NCI-H1417 (cell line): ENCODE results near the gene NID1.
"Not testable (repeated sequence)": the region's sequence is repeated elsewhere in the genome, so short reads cannot be mapped to it uniquely, and the experiment has no call there.

ENCODE experiments used
- DNase-seq, 3 experiments: peaks; one replicate each; lab custom pipeline; 2025; lab: John Stamatoyannopoulos, UW

NID1 gene

DNA sequence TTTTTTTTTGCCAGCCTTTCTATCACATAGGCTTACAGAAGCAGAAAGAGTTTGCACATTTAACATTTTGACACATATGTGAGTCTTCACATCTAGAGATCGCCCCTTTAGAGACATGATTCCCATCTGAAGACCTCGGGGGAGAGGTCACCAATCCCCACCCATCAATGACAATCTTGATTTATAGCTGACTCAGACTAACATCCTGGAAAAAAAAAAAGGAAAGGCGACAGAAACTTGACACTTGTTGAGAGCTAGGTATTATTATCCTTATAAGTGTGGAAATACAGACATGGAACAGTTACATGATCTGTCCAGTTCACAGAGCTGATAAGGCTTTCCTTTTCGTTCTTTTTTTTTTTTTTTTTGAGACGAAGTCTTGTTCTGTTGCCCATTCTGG lies 28.0 kb upstream of the NID1 start:
- no peak for DNase-seq

DNA sequence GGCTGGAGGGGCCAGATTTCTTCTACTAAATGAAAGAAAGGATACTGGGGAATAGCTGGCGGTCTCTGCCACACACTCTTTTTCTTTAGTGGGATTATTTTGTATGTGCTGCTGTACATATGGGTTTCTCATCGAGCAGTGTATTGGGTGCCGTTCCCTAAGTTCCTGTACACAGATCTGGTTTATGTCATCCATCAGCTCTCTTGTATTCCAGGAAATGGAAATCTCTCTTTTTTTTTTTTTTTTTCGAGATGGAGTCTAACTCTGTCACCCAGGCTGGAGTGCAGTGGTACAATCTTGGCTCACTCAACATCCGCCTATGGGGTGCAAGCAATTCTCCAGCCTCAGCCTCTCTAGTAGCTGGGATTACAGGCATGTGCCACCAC lies 27.0 kb upstream of the NID1 start:
- no peak for DNase-seq

DNA sequence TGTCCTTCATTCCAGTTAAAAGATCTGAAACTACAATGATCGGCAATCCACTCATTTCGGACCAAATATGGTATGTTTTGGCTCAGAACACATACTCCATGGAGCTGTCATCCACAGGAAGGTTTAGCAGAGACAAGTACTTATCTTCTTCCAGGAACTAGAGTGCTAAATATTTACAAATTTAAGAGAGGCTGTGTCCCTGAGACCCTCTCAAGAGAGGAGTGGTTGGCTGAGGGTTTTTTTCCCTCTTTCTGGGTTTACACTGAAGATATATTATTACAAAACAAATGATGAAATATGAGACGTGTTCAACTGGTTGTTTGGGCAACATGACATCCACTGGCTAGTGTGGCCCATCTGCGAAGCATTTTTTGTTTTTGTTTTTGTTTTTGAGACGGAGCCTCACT lies 25.9 kb upstream of the NID1 start:
- DNase-seq = peak in 2 of 3 experiments; percentile 0 to 12

DNA sequence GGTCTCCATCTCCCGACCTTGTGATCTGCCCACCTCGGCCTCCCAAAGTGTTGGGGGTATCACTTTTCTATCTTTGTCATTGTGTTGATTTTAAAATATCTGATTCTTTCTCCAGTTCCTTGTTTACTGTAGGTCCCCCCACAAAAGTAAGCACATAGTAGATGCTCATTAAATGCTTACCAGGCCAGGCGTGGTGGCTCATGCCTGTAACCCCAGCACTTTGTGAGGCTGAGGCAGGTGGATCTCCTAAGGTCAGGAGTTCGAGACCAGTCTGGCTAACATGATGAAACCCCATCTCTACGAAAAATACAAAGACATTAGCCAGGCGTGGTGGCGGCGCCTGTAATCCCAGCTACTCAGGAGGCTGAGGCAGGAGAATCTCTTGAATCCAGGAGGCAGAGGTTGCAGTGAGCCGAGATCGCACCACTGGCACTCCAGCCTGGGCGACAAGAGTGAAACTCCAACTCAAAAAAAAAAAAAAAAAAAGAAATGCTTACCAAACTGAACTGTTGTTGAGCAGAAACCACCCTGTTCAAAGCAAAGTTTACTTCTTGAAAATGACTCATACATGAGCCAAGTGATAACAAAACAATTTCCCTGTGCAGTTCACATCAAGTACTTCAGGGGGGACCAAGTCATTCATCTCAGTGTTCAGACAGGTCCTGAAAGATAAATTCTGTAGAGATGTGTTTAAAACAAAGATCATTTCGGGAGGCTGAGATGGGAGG lies 24.3 kb upstream of the NID1 start:
- DNase-seq = no peak

- no peak for DNase-seq
Measured at GRCh38 chr1:236086537-236086936, 21.6 kb upstream of the NID1 start.

DNA sequence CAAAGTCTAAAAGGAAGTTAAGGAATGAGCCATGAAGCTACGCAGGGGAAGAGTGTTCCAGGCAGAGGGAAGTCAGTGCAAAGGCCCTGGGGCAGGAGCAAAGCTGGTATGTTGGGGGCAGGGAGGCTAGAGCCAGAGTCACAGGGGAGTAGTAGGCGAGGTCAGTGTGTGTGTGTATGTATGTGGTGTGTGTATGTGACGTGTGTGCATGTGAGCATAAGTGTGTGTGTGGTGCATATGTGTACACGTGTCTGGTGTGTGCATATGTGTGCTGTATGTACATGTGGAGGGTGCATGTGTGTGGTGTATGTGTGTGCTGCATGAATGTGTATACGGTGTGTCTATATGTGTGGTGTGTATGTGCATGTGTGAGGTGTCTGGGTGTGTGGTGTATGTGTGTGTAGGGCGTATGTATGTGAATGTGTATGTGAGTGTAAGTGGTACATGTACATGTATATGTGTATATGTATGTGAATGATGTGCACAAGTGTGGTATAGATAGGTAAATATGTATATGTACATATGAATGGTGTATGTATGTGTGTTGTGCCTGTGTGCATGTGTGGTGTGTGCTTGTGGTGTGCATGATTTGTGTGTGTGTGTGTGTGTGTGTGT lies 20.8 kb upstream of the NID1 start:
- no peak for DNase-seq

DNA sequence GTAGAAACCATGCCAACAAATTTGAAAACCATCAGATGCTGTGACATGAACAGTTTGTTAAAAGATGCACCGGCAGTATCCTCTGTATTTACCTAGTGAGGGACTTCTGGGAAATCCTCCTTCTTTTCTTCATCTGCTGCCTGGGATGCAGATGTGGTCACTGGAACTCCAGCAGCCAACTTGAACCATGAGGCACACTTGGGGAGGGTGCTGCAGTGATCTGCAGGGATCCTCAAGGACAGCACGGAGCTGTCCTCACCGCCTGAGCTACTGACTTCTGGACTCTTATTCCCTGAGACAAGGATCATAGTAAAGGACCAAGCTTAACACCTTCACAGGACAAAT lies 19.5 kb upstream of the NID1 start:
- no peak for DNase-seq

- peak in 1 of 3 experiments; percentile 11 for DNase-seq
Measured at GRCh38 chr1:236083650-236084385, 18.9 kb upstream of the NID1 start.

DNA sequence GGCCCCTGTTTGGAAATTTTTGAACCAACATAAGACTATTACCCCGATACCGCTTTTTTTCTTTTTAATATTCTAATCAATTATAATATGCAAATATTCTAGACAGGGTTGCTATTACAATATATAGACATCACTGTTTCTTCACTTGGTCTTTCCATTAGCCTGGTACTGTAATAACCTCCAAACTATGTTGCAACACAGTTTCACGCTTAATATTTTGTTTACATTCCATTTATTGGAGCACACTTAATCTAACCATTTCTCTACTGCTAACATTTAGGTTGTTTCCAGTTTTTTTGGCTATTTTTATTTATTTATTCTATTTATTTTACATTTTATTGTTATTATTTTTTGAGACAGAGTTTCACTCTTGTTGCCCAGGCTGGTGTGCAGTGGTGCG lies 17.6 kb upstream of the NID1 start:
- DNase-seq = no peak

DNA sequence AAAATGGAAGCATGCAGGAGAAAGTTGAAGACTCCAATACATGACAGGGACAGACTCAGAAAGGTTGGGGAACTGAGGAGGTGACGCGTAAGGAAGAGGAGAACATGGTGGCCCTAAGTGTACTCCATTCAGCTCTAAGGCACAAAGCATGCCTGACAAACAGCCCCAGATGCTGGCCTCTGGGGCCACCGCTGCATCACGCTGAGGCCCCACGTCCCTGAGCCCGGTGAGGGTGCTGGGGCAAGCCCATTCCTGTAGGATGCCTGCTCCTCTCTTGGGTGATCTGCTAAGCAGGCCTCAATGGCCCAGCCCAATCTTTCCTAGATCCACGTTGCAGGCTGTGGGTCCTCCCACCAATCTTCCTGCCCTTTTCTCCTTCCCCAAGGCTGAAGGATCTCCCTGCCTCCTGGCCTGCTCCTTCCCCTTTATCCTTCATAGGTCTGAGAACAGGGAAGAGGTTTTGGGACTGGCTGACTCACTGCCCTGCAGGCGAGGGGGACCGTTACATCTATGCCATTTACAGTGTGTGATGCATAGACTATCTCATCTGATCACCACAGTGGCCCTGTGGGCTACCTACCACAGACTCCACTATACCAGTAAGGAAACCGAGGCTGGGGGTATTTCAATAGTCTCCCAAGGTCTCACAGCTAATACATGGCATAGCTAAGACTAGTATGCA lies 16.8 kb upstream of the NID1 start:
- no peak for DNase-seq

DNA sequence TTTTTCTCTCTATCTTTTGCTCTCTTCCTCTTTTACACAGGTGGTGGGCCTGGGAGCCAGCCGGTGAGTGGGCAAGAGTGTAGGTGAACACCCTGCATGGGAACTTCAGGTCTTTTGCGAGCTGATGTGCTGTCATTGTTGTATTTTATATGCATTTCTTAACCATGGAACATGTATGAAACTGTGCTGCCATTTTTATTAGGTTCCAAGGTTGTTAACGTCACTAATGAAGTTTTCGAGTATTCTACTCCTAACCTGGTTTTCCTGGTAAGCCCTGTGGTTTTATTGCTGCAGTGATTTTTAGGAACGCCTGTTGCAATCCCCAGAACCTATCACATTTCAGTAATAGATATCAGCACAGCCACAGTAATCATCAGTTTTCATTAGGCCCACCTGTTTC lies 14.8 kb upstream of the NID1 start:
- no peak for DNase-seq

DNA sequence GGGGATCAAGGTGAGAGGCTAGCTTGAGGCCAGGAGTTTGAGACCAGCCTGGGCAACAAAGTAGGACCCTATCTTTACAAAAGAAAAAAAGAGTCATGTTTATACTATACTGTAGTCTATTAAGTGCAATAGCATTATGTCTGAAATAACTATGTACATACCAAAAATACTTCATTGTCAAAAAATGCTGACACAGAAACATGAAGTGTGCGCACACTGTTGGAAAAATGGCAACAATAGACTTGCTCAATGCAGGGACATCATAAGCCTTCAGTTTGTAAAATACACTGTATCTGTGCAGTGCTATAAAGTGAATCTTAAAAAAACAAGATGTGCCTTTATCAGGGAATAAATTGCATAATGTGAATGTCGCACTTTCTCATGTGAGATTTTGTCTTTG lies 14.1 kb upstream of the NID1 start:
- no peak for DNase-seq

GRCh38 chr1:236078077-236078476 lies 13.2 kb upstream of the NID1 start:
- DNase-seq = not testable (repeated sequence)

- DNase-seq = no peak
Measured at GRCh38 chr1:236075848-236076247, 11.0 kb upstream of the NID1 start.

DNA sequence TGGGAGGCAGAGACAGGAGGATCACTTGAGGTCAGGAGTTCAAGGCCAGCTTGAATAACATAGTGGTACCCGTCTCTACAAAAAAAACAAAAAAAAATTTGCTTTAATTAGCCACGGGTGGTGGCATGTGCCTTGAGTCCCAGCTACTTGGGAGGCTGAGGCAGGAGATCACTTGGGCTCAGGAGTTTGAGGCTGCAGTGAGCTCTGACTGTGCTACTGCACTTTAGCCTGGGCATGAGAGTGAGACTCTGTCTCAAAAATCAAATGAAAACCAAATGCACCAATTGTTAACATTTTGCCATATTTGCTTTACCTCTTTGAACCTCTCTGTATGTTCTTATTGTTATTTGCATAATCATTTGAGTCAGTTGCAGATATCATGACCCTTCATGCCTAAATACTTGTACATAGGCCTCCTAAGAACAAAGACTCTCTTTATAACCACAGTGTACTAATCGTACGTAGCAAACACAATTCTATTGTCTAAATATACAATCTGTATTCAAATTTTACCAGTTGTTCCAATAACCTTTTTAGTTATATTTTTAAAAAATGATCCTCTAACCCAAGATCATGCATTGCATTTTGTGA lies 8.5 kb upstream of the NID1 start:
- DNase-seq = no peak

GRCh38 chr1:236072001-236072400 lies 7.1 kb upstream of the NID1 start:
- no peak for DNase-seq

GRCh38 chr1:236070753-236071152 lies 5.9 kb upstream of the NID1 start:
- DNase-seq = no peak

GRCh38 chr1:236069796-236070195 lies 4.9 kb upstream of the NID1 start:
- DNase-seq = no peak

GRCh38 chr1:236067854-236068454 lies 3.1 kb upstream of the NID1 start:
- DNase-seq = no peak

GRCh38 chr1:236066828-236067386 lies 2.0 kb upstream of the NID1 start:
- no peak for DNase-seq

- no peak for DNase-seq
Measured at GRCh38 chr1:236066054-236066453, 1.2 kb upstream of the NID1 start.
